OCI-LY7 (cell line): Measurements from ENCODE around the gene RBP7. TPM values are rescaled to one million over a fixed set of nuclear protein-coding genes. Genes with fewer than 3 reads are reported as not detected.

Experiments used
- BruUV-seq: library from RNA; stranded (reverse); fragments of 400-500 nt; replicated peaks from 2 replicates; lab custom pipeline; 2021; lab: Mats Ljungman, UMichigan
- CTCF ChIA-PET: fragments of 300-600 bp; sonication (Branson Sonifier 250); formaldehyde crosslinking; loops from one replicate; lab custom pipeline; 2022; ENCODE audit warnings: antibody characterized with exemption; ENCODE audit not compliant: unreplicated experiment; lab: Charles Lee
- POLR2A ChIA-PET: fragments of 300-600 bp; sonication (Branson Sonifier 250); formaldehyde crosslinking; loops from one replicate; lab custom pipeline; 2022; ENCODE audit warnings: antibody characterized with exemption; lab: Charles Lee
- DNase-seq: peaks from one replicate; pipeline ENCODE4 v3.0.0-alpha.2; 2015; ENCODE audit warnings: low spot score
- H2AFZ ChIP-seq: fragments of 200-600 bp; sonication (generic), shearing (Covaris generic); 2 replicates; pipeline ENCODE4 v1.6.1; 2014; ENCODE audit warnings: mild to moderate bottlenecking, antibody characterized with exemption, low read length, moderate library complexity
- H3K27ac ChIP-seq: fragments of 200-600 bp; sonication (generic); 2 replicates; pipeline ENCODE4 v1.5.1; 2014; ENCODE audit warnings: mixed run types, low read depth, mild to moderate bottlenecking, moderate library complexity, low read length, inconsistent platforms; ENCODE audit not compliant: poor library complexity, severe bottlenecking
- H3K36me3 ChIP-seq: fragments of 200-600 bp; sonication (generic); 2 replicates; pipeline ENCODE4 v1.6.1; 2014; ENCODE audit warnings: mild to moderate bottlenecking, antibody characterized with exemption, low read length, moderate library complexity, mixed read lengths; ENCODE audit not compliant: insufficient read depth
- H3K4me1 ChIP-seq: fragments of 200-600 bp; sonication (generic); 2 replicates; pipeline ENCODE4 v1.5.1; 2014; ENCODE audit warnings: mild to moderate bottlenecking, low read length; ENCODE audit not compliant: insufficient read depth, poor library complexity, severe bottlenecking
- H3K4me2 ChIP-seq: fragments of 200-600 bp; sonication (generic); 2 replicates; pipeline ENCODE4 v1.6.1; 2014; ENCODE audit warnings: mild to moderate bottlenecking, low read length
- H3K4me3 ChIP-seq: fragments of 200-600 bp; sonication (generic); 2 replicates; pipeline ENCODE4 v1.5.1; 2014; ENCODE audit warnings: mild to moderate bottlenecking, low read depth, low read length; ENCODE audit not compliant: poor library complexity, severe bottlenecking
- H3K79me2 ChIP-seq: fragments of 200-600 bp; sonication (generic); 2 replicates; pipeline ENCODE4 v1.6.1; 2016; ENCODE audit warnings: low read depth, mild to moderate bottlenecking, low read length, moderate library complexity, mixed read lengths; ENCODE audit not compliant: insufficient read depth
- H3K9me2 ChIP-seq: fragments of 200-600 bp; sonication (generic); 2 replicates; pipeline ENCODE4 v1.6.1; 2016; ENCODE audit warnings: mild to moderate bottlenecking, low read length, mixed read lengths; ENCODE audit not compliant: insufficient read depth
- H3K9me3 ChIP-seq: fragments of 200-600 bp; sonication (generic); 2 replicates; pipeline ENCODE4 v1.6.1; 2014; ENCODE audit warnings: mild to moderate bottlenecking, mixed run types, low read length, mixed read lengths
- H4K20me1 ChIP-seq: fragments of 200-600 bp; sonication (generic); 2 replicates; pipeline ENCODE4 v1.6.1; 2014; ENCODE audit warnings: mild to moderate bottlenecking, antibody characterized with exemption, low read length, moderate library complexity, mixed read lengths; ENCODE audit not compliant: insufficient read depth
- EZH2phosphoT487 ChIP-seq: fragments of 200-600 bp; sonication (generic); IDR thresholded peaks from 2 replicates; pipeline ENCODE4 v1.6.1; 2018; ENCODE audit warnings: low read depth, borderline replicate concordance, mild to moderate bottlenecking, mixed run types, antibody characterized with exemption, low read length, moderate library complexity, mixed read lengths
- intact Hi-C: fragments of 100-400 bp; cut with micrococcal nuclease; formaldehyde crosslinking; loops from one replicate; pipeline ENCODE4 v1.10.0; 2022; ENCODE audit not compliant: unreplicated experiment
- total RNA-seq, 2 experiments: library from RNA; depleted of rRNA in 1 of 2; stranded (reverse); fragments of >200 nt in 1 of 2; shearing (Covaris generic) in 1 of 2; gene quantifications; 2 replicates each; pipeline ENCODE4 v1.2.3, GENCODE V29; 2014 to 2022
- TF ChIP-seq, protein P1 (sequence below): fragments of 200-600 bp; sonication (generic); conservative IDR thresholded peaks from 2 replicates; pipeline ENCODE4 v1.5.1; 2014; ENCODE audit warnings: mild to moderate bottlenecking, antibody characterized with exemption, low read length, moderate library complexity, mixed read lengths

RBP7 gene
- total RNA-seq, 2 experiments from 2014 or later, result not detected

DNA sequence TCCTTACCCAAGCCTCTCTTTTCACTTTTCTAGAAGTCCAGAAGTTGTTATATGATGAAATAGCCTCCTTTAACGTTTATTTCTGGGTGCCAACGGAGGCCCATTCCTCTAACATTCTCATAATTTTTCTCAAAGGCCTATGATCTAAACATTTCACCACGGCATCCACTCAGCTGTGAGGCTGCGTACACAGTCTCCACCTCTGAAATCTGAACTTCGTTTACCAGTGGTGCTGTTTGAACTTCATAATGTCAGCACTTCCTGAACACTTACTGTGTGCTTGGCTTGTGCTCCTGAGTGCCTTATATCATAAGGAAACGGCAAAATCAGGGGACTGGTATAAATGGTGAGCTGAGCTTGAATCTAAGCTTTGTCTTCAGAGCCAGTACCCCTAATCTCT lies 12.0 kb upstream of the RBP7 start:
- no peak for DNase-seq
- Histone ChIP-seq H3K79me2 (no peaks in the 10 kb centered on the region), H3K36me3 (no peaks in the 10 kb centered on the region; the same call in 1 of the 2 replicates), H3K9me3 (no peaks in the 10 kb centered on the region), H2AFZ (no peak overlapping the region), H3K4me3 (no peak overlapping the region), H3K9me2 (no peaks in the 10 kb centered on the region), H3K27ac (no peak overlapping the region), H4K20me1 (no peaks in the 10 kb centered on the region), H3K4me2 (no peak overlapping the region), H3K4me1 (no peaks in the 10 kb centered on the region)
- intact Hi-C loops, result no loop called here
- ChIA-PET CTCF (no interaction called here), POLR2A (no interaction called here)
- no peak for TF ChIP-seq EZH2phosphoT487
- TF ChIP-seq, protein P1, sequence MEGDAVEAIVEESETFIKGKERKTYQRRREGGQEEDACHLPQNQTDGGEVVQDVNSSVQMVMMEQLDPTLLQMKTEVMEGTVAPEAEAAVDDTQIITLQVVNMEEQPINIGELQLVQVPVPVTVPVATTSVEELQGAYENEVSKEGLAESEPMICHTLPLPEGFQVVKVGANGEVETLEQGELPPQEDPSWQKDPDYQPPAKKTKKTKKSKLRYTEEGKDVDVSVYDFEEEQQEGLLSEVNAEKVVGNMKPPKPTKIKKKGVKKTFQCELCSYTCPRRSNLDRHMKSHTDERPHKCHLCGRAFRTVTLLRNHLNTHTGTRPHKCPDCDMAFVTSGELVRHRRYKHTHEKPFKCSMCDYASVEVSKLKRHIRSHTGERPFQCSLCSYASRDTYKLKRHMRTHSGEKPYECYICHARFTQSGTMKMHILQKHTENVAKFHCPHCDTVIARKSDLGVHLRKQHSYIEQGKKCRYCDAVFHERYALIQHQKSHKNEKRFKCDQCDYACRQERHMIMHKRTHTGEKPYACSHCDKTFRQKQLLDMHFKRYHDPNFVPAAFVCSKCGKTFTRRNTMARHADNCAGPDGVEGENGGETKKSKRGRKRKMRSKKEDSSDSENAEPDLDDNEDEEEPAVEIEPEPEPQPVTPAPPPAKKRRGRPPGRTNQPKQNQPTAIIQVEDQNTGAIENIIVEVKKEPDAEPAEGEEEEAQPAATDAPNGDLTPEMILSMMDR, result no peak
- TSS peak; percentile 65 for BruUV-seq

DNA sequence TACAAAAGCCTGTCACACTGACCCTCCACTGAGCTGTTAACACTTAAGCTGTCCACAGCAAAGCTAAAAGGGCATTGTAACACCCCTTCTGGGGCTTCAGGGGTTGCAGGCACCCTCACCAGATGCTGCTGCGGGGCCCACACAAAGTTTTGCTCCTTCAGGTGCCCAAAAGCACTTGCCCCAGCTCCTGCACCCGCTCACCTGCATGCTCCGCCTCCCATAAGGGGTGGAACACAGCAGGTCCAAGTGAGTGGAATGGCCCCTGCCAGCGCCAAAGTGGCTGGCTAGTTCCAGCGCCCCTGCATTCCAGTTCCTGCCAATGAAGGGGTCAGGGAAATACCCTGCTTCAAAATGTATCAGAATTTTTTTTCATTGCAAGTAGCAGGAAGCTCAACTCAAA lies 7.3 kb upstream of the RBP7 start:
- Histone ChIP-seq H3K9me2 (no peaks in the 10 kb centered on the region), H3K27ac (no peak overlapping the region), H3K4me3 (no peak overlapping the region), H3K4me2 (no peak overlapping the region), H3K4me1 (no peaks in the 10 kb centered on the region), H4K20me1 (no peaks in the 10 kb centered on the region), H3K9me3 (no peaks in the 10 kb centered on the region), H3K36me3 (no peaks in the 10 kb centered on the region), H3K79me2 (no peaks in the 10 kb centered on the region), H2AFZ (no peak overlapping the region)
- TF ChIP-seq, protein P1, result no peak
- no peak for TF ChIP-seq EZH2phosphoT487
- intact Hi-C loops, result no loop called here
- BruUV-seq, result no TSS peak
- POLR2A ChIA-PET, result interaction anchor here (0.6 to 1.5 kb wide), 3 partner anchors 10 to 205 kb away, joined by 4 to 9 read pairs (median 4); no protein-coding TSS in a partner anchor
- DNase-seq, result no peak
- CTCF ChIA-PET, result no interaction called here

DNA sequence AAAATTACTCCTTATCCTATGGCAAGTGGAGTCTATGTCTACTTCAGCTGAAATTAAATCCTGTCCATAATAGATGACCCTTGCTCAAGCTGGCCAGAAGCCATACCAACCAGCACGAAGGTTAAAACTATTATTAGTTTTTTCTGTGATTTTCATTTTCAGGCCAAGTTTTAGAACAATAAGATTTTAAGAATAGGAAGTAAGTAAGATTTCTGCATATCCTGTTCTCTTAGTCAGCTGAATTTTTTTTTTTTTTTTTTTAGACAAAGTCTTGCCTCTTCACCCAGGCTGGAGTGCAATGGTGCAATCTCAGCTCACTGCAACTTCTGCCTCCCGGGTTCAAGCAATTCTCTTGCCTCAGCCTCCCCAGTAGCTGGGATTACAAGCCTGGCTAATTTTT lies 6.1 kb upstream of the RBP7 start:
- intact Hi-C loops, result no loop called here
- Histone ChIP-seq H3K27ac (no peak overlapping the region), H2AFZ (no peak overlapping the region), H3K4me3 (no peak overlapping the region), H3K4me2 (no peak overlapping the region), H3K36me3 (no peaks in the 10 kb centered on the region), H3K9me3 (no peaks in the 10 kb centered on the region), H3K9me2 (no peaks in the 10 kb centered on the region), H3K79me2 (no peaks in the 10 kb centered on the region), H4K20me1 (no peaks in the 10 kb centered on the region), H3K4me1 (no peaks in the 10 kb centered on the region)
- no peak for DNase-seq
- BruUV-seq, result no TSS peak
- ChIA-PET CTCF (no interaction called here), POLR2A (interaction anchor here (0.5 to 1.5 kb wide), 2 partner anchors 12 to 361 kb away, joined by 3 to 9 read pairs; no protein-coding TSS in a partner anchor)
- TF ChIP-seq, protein P1, result no peak
- no peak for TF ChIP-seq EZH2phosphoT487
